Stimulated activated naive CD8-positive, alpha-beta T cell treated with anti-CD3 and anti-CD28 coated beads, Interleukin-15, Interleukin-2, amounts not matched to agents 100 ng/mL and 50 ng/mL, for 24 hours (primary cell): Measurements from ENCODE around the gene NDE1.
"Not testable (repeated sequence)": the region's sequence is repeated elsewhere in the genome, so short reads cannot be mapped to it uniquely, and the experiment has no call there.

Experiments used
- H3K27ac Mint-ChIP-seq: one replicate; pipeline ENCODE4 v1.8.0; 2021; ENCODE audit warnings: mild to moderate bottlenecking, mixed read lengths
- H3K27me3 Mint-ChIP-seq: one replicate; pipeline ENCODE4 v1.8.0; 2021; ENCODE audit warnings: mixed read lengths
- H3K36me3 Mint-ChIP-seq: one replicate; pipeline ENCODE4 v1.8.0; 2021; ENCODE audit warnings: low read depth, mixed read lengths
- H3K4me1 Mint-ChIP-seq: one replicate; pipeline ENCODE4 v1.8.0; 2021; ENCODE audit warnings: low read depth, mixed read lengths
- H3K4me3 Mint-ChIP-seq: one replicate; pipeline ENCODE4 v1.8.0; 2021; ENCODE audit warnings: mild to moderate bottlenecking, mixed read lengths
- H3K9me3 Mint-ChIP-seq: one replicate; pipeline ENCODE4 v1.8.0; 2021; ENCODE audit warnings: mixed read lengths

The NDE1 gene

GRCh38 chr16:15654591-15654990, 4.5 kb downstream of the NDE1 start:
- Mint-ChIP-seq H3K4me3 (no peak overlapping the region), H3K36me3 (peaks cover 51% of the 10 kb centered on the region), H3K27ac (no peak overlapping the region), H3K9me3 (no peaks in the 10 kb centered on the region), H3K27me3 (no peaks in the 10 kb centered on the region), H3K4me1 (peaks cover 59% of the 10 kb centered on the region)

GRCh38 chr16:15655561-15655960, 5.5 kb downstream of the NDE1 start:
- peaks cover 64% of the 10 kb centered on the region for H3K4me1 Mint-ChIP-seq
- not testable (repeated sequence) for H3K27ac Mint-ChIP-seq, H3K9me3 Mint-ChIP-seq, H3K4me3 Mint-ChIP-seq, H3K27me3 Mint-ChIP-seq
- peaks cover 55% of the 10 kb centered on the region for H3K36me3 Mint-ChIP-seq

GRCh38 chr16:15658149-15658548, 8.1 kb downstream of the NDE1 start:
- Mint-ChIP-seq H3K36me3 (peaks cover 56% of the 10 kb centered on the region), H3K4me3 (no peak overlapping the region), H3K27me3 (no peaks in the 10 kb centered on the region), H3K9me3 (no peaks in the 10 kb centered on the region), H3K4me1 (peaks cover 55% of the 10 kb centered on the region), H3K27ac (peak overlapping the region; percentile 77)

DNA sequence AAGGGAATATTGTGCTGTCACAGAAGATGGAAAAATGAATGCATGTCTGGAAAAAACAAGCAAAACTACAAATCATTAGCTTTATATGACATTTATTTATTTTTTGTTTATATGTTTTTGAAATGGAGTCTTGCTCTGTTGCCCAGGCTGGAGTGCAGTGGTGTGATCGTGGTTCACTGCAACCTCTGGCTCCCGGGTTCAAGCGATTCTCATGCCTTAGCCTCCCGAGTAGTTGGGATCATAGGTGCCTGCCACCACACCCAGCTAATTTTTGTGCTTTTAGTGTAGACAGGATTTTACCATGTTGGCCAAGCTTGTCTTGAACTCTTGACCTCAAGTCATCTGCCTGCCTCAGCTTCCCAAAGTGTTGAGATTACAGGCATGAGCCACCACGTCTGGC, 8.5 kb downstream of the NDE1 start:
- Mint-ChIP-seq H3K9me3 (no peaks in the 10 kb centered on the region), H3K36me3 (peaks cover 56% of the 10 kb centered on the region), H3K4me3 (peak overlapping the region; percentile 15), H3K27me3 (no peaks in the 10 kb centered on the region), H3K4me1 (peaks cover 51% of the 10 kb centered on the region), H3K27ac (peak overlapping the region; percentile 77)

DNA sequence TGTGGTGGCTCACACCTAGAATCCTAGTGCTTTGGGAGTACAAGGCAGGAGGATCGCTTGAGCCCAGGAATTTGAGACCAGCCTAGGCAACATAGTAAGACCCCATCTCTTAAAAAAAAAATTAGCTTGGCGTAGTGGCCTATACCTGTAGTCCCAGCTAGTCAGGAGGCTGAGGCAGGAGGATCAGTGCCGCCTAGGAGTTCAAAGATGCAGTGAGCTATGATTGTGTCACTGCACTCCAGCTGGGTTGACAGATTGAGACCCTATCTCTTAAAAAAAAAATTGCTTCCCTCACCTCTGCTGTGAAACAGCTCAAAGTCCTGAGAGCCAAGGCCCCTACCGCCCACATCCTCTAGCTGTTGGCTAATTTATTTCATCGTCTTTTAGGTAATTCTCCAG, 10.2 kb downstream of the NDE1 start:
- H3K36me3 Mint-ChIP-seq: peaks cover 60% of the 10 kb centered on the region
- H3K27ac Mint-ChIP-seq: no peak overlapping the region
- no peaks in the 10 kb centered on the region for H3K9me3 Mint-ChIP-seq
- H3K27me3 Mint-ChIP-seq: no peaks in the 10 kb centered on the region
- no peak overlapping the region for H3K4me3 Mint-ChIP-seq
- H3K4me1 Mint-ChIP-seq: peaks cover 45% of the 10 kb centered on the region

- peaks cover 58% of the 10 kb centered on the region for H3K36me3 Mint-ChIP-seq
- H3K27ac Mint-ChIP-seq: no peak overlapping the region
- peaks cover 16% of the 10 kb centered on the region for H3K4me1 Mint-ChIP-seq
- no peaks in the 10 kb centered on the region for H3K9me3 Mint-ChIP-seq
- no peak overlapping the region for H3K4me3 Mint-ChIP-seq
- H3K27me3 Mint-ChIP-seq: no peaks in the 10 kb centered on the region
Measured at GRCh38 chr16:15665107-15665506, 15.1 kb downstream of the NDE1 start.

DNA sequence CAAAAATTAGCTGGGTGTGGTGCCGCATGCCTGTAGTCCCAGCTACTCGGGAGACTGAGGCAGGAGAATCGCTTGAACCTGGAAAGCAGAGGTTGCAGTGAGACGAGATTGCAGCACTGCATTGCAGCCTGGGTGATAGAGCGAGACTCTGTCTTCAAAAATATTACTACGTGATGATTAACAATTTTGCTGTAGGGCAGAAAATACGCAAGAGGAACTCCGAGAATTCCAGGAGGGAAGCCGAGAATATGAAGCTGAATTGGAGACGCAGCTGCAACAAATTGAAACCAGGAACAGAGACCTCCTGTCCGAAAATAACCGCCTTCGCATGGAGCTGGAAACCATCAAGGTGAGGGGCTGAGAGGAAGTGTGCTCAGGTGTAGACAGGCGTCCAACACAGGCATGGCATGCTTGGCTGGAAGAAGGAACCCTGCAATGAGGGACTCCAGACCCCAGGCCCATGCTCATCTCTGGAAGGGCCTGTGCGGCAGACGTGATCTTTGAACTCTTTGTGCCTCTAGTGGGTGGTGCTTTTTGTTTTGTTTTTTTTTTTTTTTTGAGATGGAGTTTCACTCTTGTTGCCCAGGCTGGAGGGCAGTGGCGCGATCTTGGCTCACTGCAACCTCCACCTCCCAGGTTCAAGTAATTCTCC, 17.2 kb downstream of the NDE1 start:
- Mint-ChIP-seq H3K4me3 (no peak overlapping the region), H3K27me3 (no peaks in the 10 kb centered on the region), H3K36me3 (peaks cover 59% of the 10 kb centered on the region), H3K9me3 (no peaks in the 10 kb centered on the region), H3K4me1 (peaks cover 14% of the 10 kb centered on the region), H3K27ac (no peak overlapping the region)

DNA sequence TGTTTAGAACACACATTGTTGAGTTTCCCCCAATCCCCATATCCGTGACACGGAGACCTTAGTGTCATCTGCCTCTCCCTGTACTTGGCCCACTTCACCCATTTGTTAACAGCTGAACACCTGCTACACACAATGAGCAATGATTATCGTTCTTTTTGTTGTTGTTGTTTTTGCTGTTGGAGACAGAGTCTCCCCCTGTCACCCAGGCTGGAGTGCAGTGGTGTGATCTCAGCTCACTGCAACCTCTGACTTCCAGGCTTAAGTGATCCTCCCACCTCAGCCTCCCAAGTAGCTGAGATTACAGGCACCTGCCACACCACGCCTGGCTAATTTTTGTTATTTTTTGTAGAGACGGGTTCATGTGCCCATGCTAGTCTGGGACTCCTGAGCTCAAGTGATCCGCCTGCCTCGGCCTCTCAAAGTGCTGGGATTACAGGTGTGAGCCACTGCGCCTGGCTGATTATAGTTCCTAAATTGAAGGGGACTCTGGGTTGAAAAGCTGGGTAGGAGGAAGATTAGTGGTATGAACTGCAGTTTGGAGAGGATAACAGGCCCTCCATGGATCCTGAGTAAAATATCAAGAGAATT, 21.6 kb downstream of the NDE1 start:
- Mint-ChIP-seq H3K36me3 (peaks cover 64% of the 10 kb centered on the region), H3K4me3 (no peak overlapping the region), H3K9me3 (no peaks in the 10 kb centered on the region), H3K27me3 (no peaks in the 10 kb centered on the region), H3K27ac (peak overlapping the region; percentile 53), H3K4me1 (peaks cover 31% of the 10 kb centered on the region)

DNA sequence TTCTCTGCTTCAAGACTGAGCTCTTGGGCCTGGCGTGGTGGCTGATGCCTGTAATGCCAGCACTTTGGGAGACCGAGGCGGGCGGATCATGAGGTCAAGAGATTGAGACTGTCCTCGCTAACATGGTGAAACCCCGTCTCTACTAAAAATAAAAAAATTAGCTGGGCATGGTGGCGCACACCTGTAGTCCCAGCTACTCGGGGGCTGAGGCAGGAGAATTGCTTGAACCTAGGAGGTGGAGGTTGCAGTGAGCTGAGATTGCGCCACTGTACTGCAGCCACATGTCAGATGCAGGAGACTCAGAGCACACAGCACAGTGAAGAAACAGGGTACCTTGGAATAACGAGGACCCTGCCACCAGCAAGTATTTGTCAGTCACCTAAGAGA, 22.1 kb downstream of the NDE1 start:
- Mint-ChIP-seq H3K36me3 (peaks cover 66% of the 10 kb centered on the region), H3K4me1 (peaks cover 31% of the 10 kb centered on the region), H3K27ac (peak overlapping the region; percentile 91)
- H3K4me3 Mint-ChIP-seq, H3K9me3 Mint-ChIP-seq, H3K27me3 Mint-ChIP-seq: not testable (repeated sequence)

GRCh38 chr16:15672514-15673167, 22.6 kb downstream of the NDE1 start:
- Mint-ChIP-seq H3K9me3 (no peaks in the 10 kb centered on the region), H3K27me3 (no peaks in the 10 kb centered on the region), H3K4me3 (peak overlapping the region; percentile 64), H3K36me3 (peaks cover 63% of the 10 kb centered on the region), H3K4me1 (peaks cover 31% of the 10 kb centered on the region), H3K27ac (peak overlapping the region; percentile 91)

- H3K4me3 Mint-ChIP-seq: no peak overlapping the region
- no peaks in the 10 kb centered on the region for H3K9me3 Mint-ChIP-seq
- H3K27me3 Mint-ChIP-seq: no peaks in the 10 kb centered on the region
- peaks cover 31% of the 10 kb centered on the region for H3K4me1 Mint-ChIP-seq
- H3K27ac Mint-ChIP-seq: no peak overlapping the region
- peaks cover 74% of the 10 kb centered on the region for H3K36me3 Mint-ChIP-seq
Measured at GRCh38 chr16:15674571-15674970, 24.5 kb downstream of the NDE1 start.

DNA sequence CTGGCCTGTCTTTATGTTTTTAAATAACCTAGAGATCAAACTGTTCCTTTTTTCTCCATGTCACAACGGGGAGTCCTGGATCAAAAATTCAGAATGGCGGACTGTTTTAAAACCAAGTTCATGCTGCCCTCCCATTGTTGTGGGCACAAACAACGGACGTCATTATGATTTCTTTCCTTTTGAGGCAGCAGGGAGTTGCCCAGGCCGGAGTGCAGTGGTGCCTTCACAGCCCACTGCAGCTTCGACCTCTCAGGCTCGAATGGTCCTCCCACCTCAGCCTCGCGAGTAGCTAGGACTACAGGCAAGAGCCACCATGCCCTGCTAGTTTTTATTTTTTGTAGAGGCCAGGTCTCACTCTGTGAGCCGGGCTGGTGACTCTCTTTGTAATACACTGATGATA, 26.5 kb downstream of the NDE1 start:
- Mint-ChIP-seq H3K9me3 (no peaks in the 10 kb centered on the region), H3K4me1 (peaks cover 27% of the 10 kb centered on the region), H3K36me3 (peaks cover 69% of the 10 kb centered on the region), H3K4me3 (no peak overlapping the region), H3K27me3 (no peaks in the 10 kb centered on the region), H3K27ac (no peak overlapping the region)

GRCh38 chr16:15677447-15677846, 27.4 kb downstream of the NDE1 start:
- Mint-ChIP-seq H3K27ac (no peak overlapping the region), H3K36me3 (peaks cover 71% of the 10 kb centered on the region), H3K9me3 (no peaks in the 10 kb centered on the region), H3K4me1 (peaks cover 22% of the 10 kb centered on the region), H3K27me3 (no peaks in the 10 kb centered on the region), H3K4me3 (no peak overlapping the region)

GRCh38 chr16:15682105-15682570, 32.1 kb downstream of the NDE1 start:
- peaks cover 62% of the 10 kb centered on the region for H3K36me3 Mint-ChIP-seq
- peaks cover 7% of the 10 kb centered on the region for H3K4me1 Mint-ChIP-seq
- H3K27ac Mint-ChIP-seq: no peak overlapping the region
- no peaks in the 10 kb centered on the region for H3K27me3 Mint-ChIP-seq
- no peak overlapping the region for H3K4me3 Mint-ChIP-seq
- H3K9me3 Mint-ChIP-seq: no peaks in the 10 kb centered on the region

GRCh38 chr16:15686287-15686686, 36.2 kb downstream of the NDE1 start:
- H3K36me3 Mint-ChIP-seq: peaks cover 63% of the 10 kb centered on the region
- H3K9me3 Mint-ChIP-seq: no peaks in the 10 kb centered on the region
- H3K4me1 Mint-ChIP-seq: peaks cover 5% of the 10 kb centered on the region
- no peak overlapping the region for H3K27ac Mint-ChIP-seq
- no peaks in the 10 kb centered on the region for H3K27me3 Mint-ChIP-seq
- no peak overlapping the region for H3K4me3 Mint-ChIP-seq
